ENCODE results near the gene TXNIP.

DNA sequence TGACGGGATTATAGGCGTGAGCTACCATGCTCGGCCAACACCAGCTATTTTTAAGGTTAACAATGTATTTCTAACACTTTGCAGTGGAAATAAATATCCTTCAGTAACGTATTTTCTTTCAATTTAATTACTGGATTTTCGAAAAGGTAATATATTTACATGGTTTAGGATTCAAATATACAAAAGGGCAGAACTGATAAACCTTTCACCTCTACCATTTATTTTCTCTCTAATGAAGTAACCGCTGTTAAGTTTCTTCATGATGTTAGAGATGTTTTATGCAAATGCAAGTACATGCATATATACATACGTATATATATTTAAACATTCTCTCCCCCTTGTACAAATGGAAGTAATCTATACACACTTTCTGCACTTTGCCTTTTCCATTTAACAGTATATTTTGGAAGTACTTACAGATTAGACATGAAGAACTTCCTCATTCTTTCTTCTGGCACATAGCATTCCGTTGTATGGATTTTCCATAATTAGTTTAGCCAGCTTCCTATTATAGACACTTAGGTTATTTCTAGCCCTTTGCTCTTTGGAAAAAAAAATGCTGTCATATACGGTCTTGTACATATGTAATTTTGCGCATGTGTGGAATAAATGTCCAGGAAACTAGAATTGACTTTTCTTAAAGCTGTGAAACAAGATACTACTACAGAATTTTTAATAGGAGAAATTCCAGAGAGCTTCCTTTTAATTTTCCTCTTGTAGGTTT is 40.0 kb upstream of the TXNIP start:
- TF ChIP-seq CTCF (IDR thresholded peaks at IDR 0.05), result no peak
- no peak for TF ChIP-seq POLR2A (IDR thresholded peaks at IDR 0.05)
